Measurements from ENCODE around the gene PLSCR1.

Gene PLSCR1

GRCh38 chr3:146581080-146581601 lies 36.7 kb upstream of the PLSCR1 start:
- no peak overlapping the region for H3K4me3 ChIP-seq (ENCODE audit: low read length)
- H3K27me3 ChIP-seq (ENCODE audit: control insufficient read depth, low read length): no peaks in the 10 kb centered on the region
- no peak overlapping the region for H3K27ac ChIP-seq (ENCODE audit: low read depth, low read length)
- no peak overlapping the region for H3K4me2 ChIP-seq (ENCODE audit: low read length)
- H4K20me1 ChIP-seq (ENCODE audit: control insufficient read depth, insufficient read depth, low read depth, low read length): no peaks in the 10 kb centered on the region
- TF ChIP-seq CTCF (IDR thresholded peaks at IDR 0.05; ENCODE audit: low read depth, low read length, poor library complexity, severe bottlenecking) (no peak), EZH2phosphoT487 (IDR thresholded peaks at IDR 0.05; ENCODE audit: borderline replicate concordance, low read length) (no peak)
- H3F3A ChIP-seq (ENCODE audit: control insufficient read depth, insufficient read depth): no peaks in the 10 kb centered on the region
- no peaks in the 10 kb centered on the region for H3K36me3 ChIP-seq (ENCODE audit: control insufficient read depth, low read length)
- no peaks in the 10 kb centered on the region for H3K79me2 ChIP-seq (ENCODE audit: control insufficient read depth, low read length)
- H3K9me3 ChIP-seq (ENCODE audit: control insufficient read depth, insufficient read depth, low read length): peaks cover 5% of the 10 kb centered on the region; the same call in 1 of the 2 replicates
- no peaks in the 10 kb centered on the region for H3K4me1 ChIP-seq (ENCODE audit: control insufficient read depth, low read length)
- H3K9me2 ChIP-seq (replicated peaks; ENCODE audit: control insufficient read depth, low read length): no peaks in the 10 kb centered on the region

GRCh38 chr3:146577662-146578061 lies 33.3 kb upstream of the PLSCR1 start:
- no peaks in the 10 kb centered on the region for H3K9me2 ChIP-seq (replicated peaks; ENCODE audit: control insufficient read depth, low read length)
- H3K27ac ChIP-seq (ENCODE audit: low read depth, low read length): no peak overlapping the region
- no peaks in the 10 kb centered on the region for H3F3A ChIP-seq (ENCODE audit: control insufficient read depth, insufficient read depth)
- H3K36me3 ChIP-seq (ENCODE audit: control insufficient read depth, low read length): no peaks in the 10 kb centered on the region
- no peak for TF ChIP-seq EZH2phosphoT487 (IDR thresholded peaks at IDR 0.05; ENCODE audit: borderline replicate concordance, low read length)
- TF ChIP-seq CTCF (IDR thresholded peaks at IDR 0.05; ENCODE audit: low read depth, low read length, poor library complexity, severe bottlenecking): peak; percentile 25
- no peaks in the 10 kb centered on the region for H3K4me1 ChIP-seq (ENCODE audit: control insufficient read depth, low read length)
- no peak overlapping the region for H3K4me3 ChIP-seq (ENCODE audit: low read length)
- no peaks in the 10 kb centered on the region for H4K20me1 ChIP-seq (ENCODE audit: control insufficient read depth, insufficient read depth, low read depth, low read length)
- peaks cover 1% of the 10 kb centered on the region; the same call in 1 of the 2 replicates for H3K9me3 ChIP-seq (ENCODE audit: control insufficient read depth, insufficient read depth, low read length)
- H3K4me2 ChIP-seq (ENCODE audit: low read length): no peak overlapping the region
- no peaks in the 10 kb centered on the region for H3K79me2 ChIP-seq (ENCODE audit: control insufficient read depth, low read length)
- no peaks in the 10 kb centered on the region for H3K27me3 ChIP-seq (ENCODE audit: control insufficient read depth, low read length)

GRCh38 chr3:146575636-146576035 lies 31.2 kb upstream of the PLSCR1 start:
- no peaks in the 10 kb centered on the region for H3F3A ChIP-seq (ENCODE audit: control insufficient read depth, insufficient read depth)
- no peak overlapping the region for H3K4me2 ChIP-seq (ENCODE audit: low read length)
- no peaks in the 10 kb centered on the region for H4K20me1 ChIP-seq (ENCODE audit: control insufficient read depth, insufficient read depth, low read depth, low read length)
- no peaks in the 10 kb centered on the region for H3K9me3 ChIP-seq (ENCODE audit: control insufficient read depth, insufficient read depth, low read length)
- no peaks in the 10 kb centered on the region for H3K27me3 ChIP-seq (ENCODE audit: control insufficient read depth, low read length)
- no peaks in the 10 kb centered on the region for H3K9me2 ChIP-seq (replicated peaks; ENCODE audit: control insufficient read depth, low read length)
- no peaks in the 10 kb centered on the region for H3K36me3 ChIP-seq (ENCODE audit: control insufficient read depth, low read length)
- no peak for TF ChIP-seq EZH2phosphoT487 (IDR thresholded peaks at IDR 0.05; ENCODE audit: borderline replicate concordance, low read length)
- no peak for TF ChIP-seq CTCF (IDR thresholded peaks at IDR 0.05; ENCODE audit: low read depth, low read length, poor library complexity, severe bottlenecking)
- no peaks in the 10 kb centered on the region for H3K4me1 ChIP-seq (ENCODE audit: control insufficient read depth, low read length)
- H3K4me3 ChIP-seq (ENCODE audit: low read length): no peak overlapping the region
- no peaks in the 10 kb centered on the region for H3K79me2 ChIP-seq (ENCODE audit: control insufficient read depth, low read length)
- no peak overlapping the region for H3K27ac ChIP-seq (ENCODE audit: low read depth, low read length)
